H9 (cell line): Measurements from ENCODE around the gene FEN1. TPM values are rescaled to one million over a fixed set of nuclear protein-coding genes. Genes with fewer than 3 reads are reported as not detected.

Source experiments
- DNase-seq: peaks from one replicate; pipeline ENCODE4 v3.0.0-alpha.2; 2017
- H2AFZ ChIP-seq: one replicate; pipeline ENCODE4 v1.6.1; 2013; ENCODE audit warnings: mild to moderate bottlenecking, low read length, control low read depth, moderate library complexity
- H2AK5ac ChIP-seq: 2 replicates; pipeline ENCODE4 v1.6.1; 2013; ENCODE audit warnings: low read length, control low read depth, mixed read lengths; ENCODE audit not compliant: insufficient read length
- H2BK120ac ChIP-seq: one replicate; pipeline ENCODE4 v1.6.1; 2013; ENCODE audit warnings: low read depth, mild to moderate bottlenecking, low read length, control low read depth, inconsistent platforms; ENCODE audit not compliant: poor library complexity, severe bottlenecking
- H2BK12ac ChIP-seq: 2 replicates; pipeline ENCODE4 v1.6.1; 2013; ENCODE audit warnings: low read length, control low read depth, mixed read lengths, low read depth; ENCODE audit not compliant: insufficient read length
- H2BK15ac ChIP-seq: 2 replicates; pipeline ENCODE4 v1.6.1; 2013; ENCODE audit warnings: low read depth, low read length, control low read depth
- H2BK20ac ChIP-seq: one replicate; pipeline ENCODE4 v1.6.1; 2013; ENCODE audit warnings: low read depth, mild to moderate bottlenecking, low read length, control low read depth, inconsistent platforms; ENCODE audit not compliant: poor library complexity, severe bottlenecking
- H2BK5ac ChIP-seq: 2 replicates; pipeline ENCODE4 v1.6.1; 2013; ENCODE audit warnings: low read length, control low read depth, mixed read lengths; ENCODE audit not compliant: insufficient read length
- H3K14ac ChIP-seq: 2 replicates; pipeline ENCODE4 v1.6.1; 2013; ENCODE audit warnings: low read length, control low read depth; ENCODE audit not compliant: insufficient read depth
- H3K18ac ChIP-seq: 2 replicates; pipeline ENCODE4 v1.6.1; 2013; ENCODE audit warnings: low read depth, mild to moderate bottlenecking, mixed read lengths, low read length, control low read depth; ENCODE audit not compliant: insufficient read length
- H3K23ac ChIP-seq: 2 replicates; pipeline ENCODE4 v1.6.1; 2013; ENCODE audit warnings: low read length, control low read depth, mixed read lengths, low read depth; ENCODE audit not compliant: insufficient read length
- H3K23me2 ChIP-seq: 2 replicates; pipeline ENCODE4 v1.6.1; 2013; ENCODE audit warnings: low read depth, mild to moderate bottlenecking, mixed read lengths, low read length, control low read depth; ENCODE audit not compliant: insufficient read length, poor library complexity, severe bottlenecking
- H3K27ac ChIP-seq: 2 replicates; pipeline ENCODE4 v1.5.1; 2013; ENCODE audit warnings: low read length, control low read depth, mixed read lengths, low read depth; ENCODE audit not compliant: insufficient read length
- H3K27me3 ChIP-seq: 2 replicates; pipeline ENCODE4 v1.6.1; 2013; ENCODE audit warnings: low read length, control low read depth, inconsistent platforms; ENCODE audit not compliant: insufficient read depth
- H3K4ac ChIP-seq: 2 replicates; pipeline ENCODE4 v1.6.1; 2013; ENCODE audit warnings: low read depth, mild to moderate bottlenecking, control low read depth, inconsistent platforms, low read length, moderate library complexity
- H3K4me1 ChIP-seq: 2 replicates; pipeline ENCODE4 v1.6.1; 2013; ENCODE audit warnings: low read length, control low read depth, inconsistent platforms; ENCODE audit not compliant: insufficient read depth
- H3K4me2 ChIP-seq: 2 replicates; pipeline ENCODE4 v1.6.1; 2013; ENCODE audit warnings: low read length, control low read depth, mixed read lengths; ENCODE audit not compliant: insufficient read length, insufficient read depth
- H3K56ac ChIP-seq: 2 replicates; pipeline ENCODE4 v1.6.1; 2013; ENCODE audit warnings: low read depth, mild to moderate bottlenecking, mixed read lengths, low read length, control low read depth; ENCODE audit not compliant: insufficient read length
- H3K79me1 ChIP-seq: 2 replicates; pipeline ENCODE4 v1.6.1; 2013; ENCODE audit warnings: low read depth, mild to moderate bottlenecking, moderate library complexity, low read length, control low read depth, inconsistent platforms; ENCODE audit not compliant: insufficient read depth, poor library complexity, severe bottlenecking
- H3K79me2 ChIP-seq: 2 replicates; pipeline ENCODE4 v1.6.1; 2013; ENCODE audit warnings: low read length, control low read depth, inconsistent platforms; ENCODE audit not compliant: insufficient read depth
- H3K9ac ChIP-seq: 2 replicates; pipeline ENCODE4 v1.6.1; 2013; ENCODE audit warnings: low read length, control low read depth, mixed read lengths; ENCODE audit not compliant: insufficient read length; ENCODE audit errors: extremely low read depth
- H3K9me3 ChIP-seq: one replicate; pipeline ENCODE4 v1.6.1; 2013; ENCODE audit warnings: low read depth, low read length, inconsistent platforms; ENCODE audit not compliant: control insufficient read depth
- H3T11ph ChIP-seq: one replicate; pipeline ENCODE4 v1.6.1; 2013; ENCODE audit warnings: mild to moderate bottlenecking, low read length, control low read depth, inconsistent platforms
- H4K20me1 ChIP-seq: one replicate; pipeline ENCODE4 v1.6.1; 2013; ENCODE audit not compliant: control insufficient read depth, insufficient read length, insufficient read depth
- H4K5ac ChIP-seq: 2 replicates; pipeline ENCODE4 v1.6.1; 2013; ENCODE audit warnings: low read depth, mild to moderate bottlenecking, mixed read lengths, low read length, control low read depth; ENCODE audit not compliant: insufficient read length
- H4K8ac ChIP-seq: replicated peaks from 2 replicates; pipeline ENCODE4 v1.6.1; 2013; ENCODE audit warnings: low read length, control low read depth, mixed read lengths, low read depth; ENCODE audit not compliant: insufficient read length
- H4K91ac ChIP-seq: 2 replicates; pipeline ENCODE4 v1.6.1; 2013; ENCODE audit warnings: low read depth, mild to moderate bottlenecking, moderate library complexity, mixed read lengths, low read length, control low read depth; ENCODE audit not compliant: insufficient read length
- H3K27ac Mint-ChIP-seq, 3 experiments: 2 replicates in 2 of 3; 3 replicates in 1 of 3; pipeline ENCODE4 v1.8.0; 2020 to 2021; ENCODE audit warnings: mixed read lengths in 3 of 3, mild to moderate bottlenecking in 1 of 3, moderate library complexity in 1 of 3
- H3K27me3 Mint-ChIP-seq: 2 replicates; pipeline ENCODE4 v1.8.0; 2021; ENCODE audit warnings: low read depth, mild to moderate bottlenecking, moderate library complexity, mixed read lengths
- H3K36me3 Mint-ChIP-seq, 3 experiments: 2 replicates in 2 of 3; 3 replicates in 1 of 3; pipeline ENCODE4 v1.8.0; 2020 to 2021; ENCODE audit warnings: low read depth in 3 of 3, mixed read lengths in 3 of 3; ENCODE audit not compliant: insufficient read depth in 1 of 3
- H3K4me1 Mint-ChIP-seq, 2 experiments: 2 replicates each; pipeline ENCODE4 v1.8.0; 2020; ENCODE audit warnings: mixed read lengths in 2 of 2
- H3K4me3 Mint-ChIP-seq, 2 experiments: 2 replicates in 1 of 2; 3 replicates in 1 of 2; pipeline ENCODE4 v1.8.0; 2020 to 2021; ENCODE audit warnings: mild to moderate bottlenecking in 2 of 2, mixed read lengths in 2 of 2, moderate library complexity in 1 of 2
- H3K9me3 Mint-ChIP-seq, 2 experiments: 2 replicates in 1 of 2; 3 replicates in 1 of 2; pipeline ENCODE4 v1.8.0; 2020; ENCODE audit warnings: mild to moderate bottlenecking in 2 of 2, mixed read lengths in 2 of 2, moderate library complexity in 1 of 2
- WGBS: extraction: QIAGEN DNeasy Blood & Tissue Kit; methylation state at CpG from one replicate; pipeline ENCODE4 v1.1.7; 2013; ENCODE audit warnings: missing lambda C conversion rate, low lambda C conversion rate, mixed read lengths; ENCODE audit not compliant: insufficient read length; ENCODE audit errors: extremely low coverage; 5-methylcytosine and 5-hydroxymethylcytosine counted together
- total RNA-seq: library from RNA; stranded (reverse); gene quantifications from 2 replicates; pipeline ENCODE4 v1.2.1, GENCODE V29; 2021
- TF ChIP-seq, protein P1 (sequence below): fragments of 200-600 bp; sonication (generic); conservative IDR thresholded peaks from 3 replicates; pipeline ENCODE4 v1.8.0; 2021; ENCODE audit warnings: antibody characterized with exemption, mild to moderate bottlenecking

The FEN1 gene
- total RNA-seq, 1 experiment from 2014 or later: 114 TPM

DNA sequence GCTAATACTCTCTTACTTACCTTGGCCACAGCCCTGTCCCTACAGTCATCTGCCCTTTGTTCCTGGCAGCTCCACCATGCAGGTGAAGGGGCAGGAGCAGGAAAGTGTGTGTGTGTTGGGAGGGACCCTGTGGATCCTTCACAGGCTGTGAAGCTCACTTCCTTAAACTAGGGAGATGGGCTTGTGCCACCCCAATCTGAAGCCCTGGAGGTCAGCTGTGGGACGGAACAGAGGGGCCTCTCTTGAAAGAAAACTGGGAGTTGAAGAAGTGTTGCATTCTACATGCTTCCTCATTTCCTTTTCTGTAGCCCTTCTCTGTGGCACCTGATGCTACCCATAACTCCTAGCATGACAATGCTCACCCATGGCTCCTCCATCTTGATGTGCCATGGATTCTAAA, 12.4 kb downstream of the FEN1 start:
- H3K27me3 ChIP-seq: no peaks in the 10 kb centered on the region
- no peaks in the 10 kb centered on the region for H3K23me2 ChIP-seq
- Mint-ChIP-seq H3K4me3 (no peak overlapping the region), H3K36me3 (peaks cover 55 to 90% (median 89%) of the 10 kb centered on the region in 3 experiments), H3K9me3 (no peaks in the 10 kb centered on the region; a peak in 1 of 5 replicates), H3K27ac (no peak overlapping the region), H3K27me3 (no peaks in the 10 kb centered on the region), H3K4me1 (peaks cover 4% of the 10 kb centered on the region in 2 experiments; a peak in 1 of 4 replicates)
- H3K79me2 ChIP-seq: no peaks in the 10 kb centered on the region
- H4K20me1 ChIP-seq: no peaks in the 10 kb centered on the region
- H2BK120ac ChIP-seq: no peak overlapping the region
- DNase-seq: no peak
- no peak overlapping the region for H3T11ph ChIP-seq
- no peak overlapping the region for H4K91ac ChIP-seq
- H3K18ac ChIP-seq: no peak overlapping the region
- TF ChIP-seq, protein P1, sequence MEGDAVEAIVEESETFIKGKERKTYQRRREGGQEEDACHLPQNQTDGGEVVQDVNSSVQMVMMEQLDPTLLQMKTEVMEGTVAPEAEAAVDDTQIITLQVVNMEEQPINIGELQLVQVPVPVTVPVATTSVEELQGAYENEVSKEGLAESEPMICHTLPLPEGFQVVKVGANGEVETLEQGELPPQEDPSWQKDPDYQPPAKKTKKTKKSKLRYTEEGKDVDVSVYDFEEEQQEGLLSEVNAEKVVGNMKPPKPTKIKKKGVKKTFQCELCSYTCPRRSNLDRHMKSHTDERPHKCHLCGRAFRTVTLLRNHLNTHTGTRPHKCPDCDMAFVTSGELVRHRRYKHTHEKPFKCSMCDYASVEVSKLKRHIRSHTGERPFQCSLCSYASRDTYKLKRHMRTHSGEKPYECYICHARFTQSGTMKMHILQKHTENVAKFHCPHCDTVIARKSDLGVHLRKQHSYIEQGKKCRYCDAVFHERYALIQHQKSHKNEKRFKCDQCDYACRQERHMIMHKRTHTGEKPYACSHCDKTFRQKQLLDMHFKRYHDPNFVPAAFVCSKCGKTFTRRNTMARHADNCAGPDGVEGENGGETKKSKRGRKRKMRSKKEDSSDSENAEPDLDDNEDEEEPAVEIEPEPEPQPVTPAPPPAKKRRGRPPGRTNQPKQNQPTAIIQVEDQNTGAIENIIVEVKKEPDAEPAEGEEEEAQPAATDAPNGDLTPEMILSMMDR: no peak
- no peak overlapping the region for H2BK12ac ChIP-seq
- no peak overlapping the region for H4K5ac ChIP-seq
- no peak overlapping the region for H3K4me2 ChIP-seq
- H3K4ac ChIP-seq: no peak overlapping the region
- no peak overlapping the region for H2BK20ac ChIP-seq
- H2AK5ac ChIP-seq: no peak overlapping the region
- H3K79me1 ChIP-seq: no peaks in the 10 kb centered on the region
- no peak overlapping the region for H2AFZ ChIP-seq
- no peak overlapping the region for H2BK5ac ChIP-seq
- no peak overlapping the region for H3K14ac ChIP-seq
- no peak overlapping the region for H3K56ac ChIP-seq
- H4K8ac ChIP-seq: no peak overlapping the region
- no peak overlapping the region for H2BK15ac ChIP-seq
- H3K9ac ChIP-seq: no peak overlapping the region
- H3K4me1 ChIP-seq: no peaks in the 10 kb centered on the region
- whole genome bisulfite sequencing: no CpG with 5 or more reads among the region's 1 CpG
- H3K27ac ChIP-seq: no peak overlapping the region
- no peaks in the 10 kb centered on the region for H3K9me3 ChIP-seq
- no peak overlapping the region for H3K23ac ChIP-seq
